CD4-positive, alpha-beta T cell treated with Interleukin-10 for 1 hour (primary cell): ENCODE data around the gene TBKBP1.

Experiments
- DNase-seq: peaks from one replicate; pipeline ENCODE4 v3.0.0-alpha.2; 2020

The TBKBP1 gene

DNA sequence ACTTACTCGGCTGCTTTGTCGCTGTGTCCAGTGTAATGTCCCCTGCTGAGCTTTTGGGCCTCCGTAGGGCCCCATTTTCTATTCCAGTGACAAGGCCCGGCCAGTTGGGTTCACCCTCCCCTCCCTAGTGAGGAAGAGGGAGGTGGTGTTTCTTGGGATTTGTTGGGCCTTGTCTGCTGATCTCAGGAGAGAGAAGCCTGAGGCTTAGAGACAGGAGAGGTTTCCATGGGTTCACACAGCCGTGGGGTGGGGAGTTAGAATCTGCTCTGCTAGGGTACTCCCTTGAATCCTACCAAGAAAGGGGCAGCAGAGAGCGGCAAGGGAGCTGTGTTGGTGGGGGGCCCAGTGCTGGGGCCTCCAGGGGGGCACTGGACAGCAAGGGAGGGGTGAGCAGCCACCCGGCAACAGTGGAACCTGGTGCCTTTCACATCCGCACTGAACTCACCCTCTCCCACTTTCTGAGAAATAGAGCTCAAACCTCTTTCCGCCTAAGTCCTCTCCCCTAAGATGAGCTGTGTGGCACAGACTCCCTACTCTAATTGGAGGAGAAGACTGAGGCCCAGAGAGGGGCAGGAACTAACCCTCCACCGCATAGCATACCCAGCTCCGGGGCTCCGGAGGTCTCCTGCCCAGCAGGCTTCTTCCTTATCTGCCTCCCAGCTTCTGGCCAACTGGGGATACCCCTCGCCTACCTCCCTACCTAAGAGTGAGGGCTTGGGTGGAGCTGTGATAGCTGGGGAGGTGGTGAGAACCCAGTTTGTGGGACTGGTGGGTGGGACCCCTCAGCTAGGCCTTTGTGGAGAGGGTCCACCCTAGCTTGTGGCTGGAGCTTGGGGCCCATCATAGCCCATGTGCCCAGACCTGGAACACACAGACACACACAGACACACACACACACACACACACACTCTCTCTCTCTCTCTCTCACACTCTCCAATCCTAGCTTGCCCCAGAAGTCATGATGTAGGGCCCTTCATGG is 6.8 kb downstream of the TBKBP1 start:
- DNase-seq: peak; percentile 43

- no peak for DNase-seq
Observed at GRCh38 chr17:47701608-47702007, 7.6 kb downstream of the TBKBP1 start.

DNA sequence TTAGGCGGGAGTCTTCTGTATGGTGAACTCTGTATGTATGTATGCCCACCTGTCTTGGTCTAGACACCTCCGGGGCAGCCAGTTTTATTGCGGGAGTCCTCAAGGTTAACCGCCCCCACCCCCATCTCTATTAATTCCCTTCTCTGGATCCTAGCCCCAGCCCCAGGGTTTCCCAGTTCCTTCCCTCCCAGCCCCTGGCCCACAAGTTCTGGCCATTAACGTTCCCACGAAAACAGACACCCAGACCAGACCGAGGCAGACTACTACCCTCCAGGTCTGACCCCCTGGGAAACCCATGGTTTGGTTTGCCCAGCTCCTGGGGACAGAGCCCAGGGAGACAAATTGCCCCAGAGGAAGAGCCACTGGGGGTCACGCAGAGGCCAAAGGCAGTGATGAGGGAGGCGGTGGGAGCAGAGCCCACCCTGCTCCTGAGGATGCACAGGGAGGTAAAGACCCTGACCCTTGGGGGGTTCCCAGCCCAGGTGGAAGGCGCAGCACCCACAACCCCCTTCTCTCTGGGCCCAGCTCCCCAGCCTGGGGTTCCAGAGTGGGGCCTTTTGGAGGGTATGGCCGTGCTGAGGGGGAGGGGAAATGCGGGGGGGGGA is 8.5 kb downstream of the TBKBP1 start:
- no peak for DNase-seq

- DNase-seq: peak; percentile 59
Observed at GRCh38 chr17:47703191-47703591, 9.2 kb downstream of the TBKBP1 start.

DNA sequence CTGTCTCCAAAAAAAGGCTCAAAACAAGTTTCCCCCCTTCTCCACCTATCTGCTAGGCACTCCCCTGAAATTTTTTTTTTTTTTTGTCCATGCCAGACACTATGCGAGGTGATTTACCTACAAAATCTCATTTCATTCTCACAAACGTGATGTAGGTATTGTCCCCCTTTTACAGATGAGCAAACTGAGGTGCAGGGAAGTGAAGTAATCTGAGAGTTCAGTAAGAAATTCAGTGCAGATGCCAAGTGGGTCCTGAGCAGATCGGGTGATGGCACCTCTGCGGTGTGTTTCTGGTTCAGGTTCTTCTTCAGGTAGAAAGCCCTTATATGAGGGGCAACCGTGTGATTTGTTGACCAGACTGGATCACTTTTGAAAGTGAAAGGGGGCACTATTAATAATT is 9.7 kb downstream of the TBKBP1 start:
- no peak for DNase-seq

DNA sequence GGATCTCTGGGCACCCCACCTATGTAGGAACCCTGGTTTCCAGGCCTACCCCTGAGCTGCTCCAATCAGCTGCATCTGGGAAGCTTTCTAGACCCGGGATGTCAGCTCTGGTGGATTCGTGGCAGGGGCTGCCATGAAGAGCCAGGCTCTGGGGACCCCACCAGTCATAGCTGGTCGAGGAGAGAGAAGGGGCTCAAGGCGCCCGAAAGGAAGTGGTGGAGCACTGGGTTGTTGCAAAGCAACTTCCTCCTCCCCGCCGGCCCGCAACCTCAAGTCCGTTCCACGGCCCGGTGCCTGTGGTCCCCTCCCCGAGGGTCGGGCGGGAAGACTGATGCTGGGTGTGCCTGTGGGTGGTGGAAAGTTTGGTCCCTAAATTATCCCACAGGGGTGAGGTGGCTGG is 10.2 kb downstream of the TBKBP1 start:
- no peak for DNase-seq

- no peak for DNase-seq
Observed at GRCh38 chr17:47704736-47705135, 10.8 kb downstream of the TBKBP1 start.

GRCh38 chr17:47705536-47706530 is 11.9 kb downstream of the TBKBP1 start:
- no peak for DNase-seq

DNA sequence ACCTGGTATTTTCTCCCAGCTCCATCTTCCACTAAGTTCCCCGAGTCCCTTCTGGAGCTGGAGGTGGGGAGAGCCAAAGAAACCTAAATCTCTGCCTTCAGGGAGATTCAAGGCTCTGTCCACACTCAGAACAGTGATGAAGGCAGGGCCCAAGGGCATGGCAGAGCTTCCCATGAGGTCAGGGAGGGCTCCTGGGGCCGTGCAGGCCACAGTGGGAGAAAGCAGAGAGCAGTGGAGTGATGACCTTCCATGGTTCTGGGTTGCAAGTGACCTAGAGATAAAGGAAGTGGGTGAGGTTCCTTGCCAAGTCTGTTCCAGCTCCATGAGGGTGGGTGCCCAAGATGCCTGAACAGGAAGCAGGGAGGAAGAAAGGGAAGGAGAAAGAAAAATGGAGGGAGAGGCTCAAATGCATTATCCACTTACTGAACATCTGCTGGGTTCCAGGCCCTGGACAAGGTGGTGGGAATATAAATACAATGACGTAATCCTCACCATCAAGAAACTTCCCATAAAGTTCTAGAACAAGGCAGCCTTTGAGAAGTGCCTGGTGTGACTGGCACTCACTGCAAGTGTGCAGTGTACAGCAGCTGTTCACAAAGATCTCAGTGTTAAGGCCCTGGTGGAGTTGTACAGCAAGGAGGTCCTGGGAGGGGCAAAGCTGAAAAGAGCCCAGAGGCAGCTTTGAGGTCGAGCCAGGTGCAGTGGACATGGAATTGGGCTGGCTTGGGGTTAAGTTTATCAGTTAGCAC is 13.3 kb downstream of the TBKBP1 start:
- no peak for DNase-seq

DNA sequence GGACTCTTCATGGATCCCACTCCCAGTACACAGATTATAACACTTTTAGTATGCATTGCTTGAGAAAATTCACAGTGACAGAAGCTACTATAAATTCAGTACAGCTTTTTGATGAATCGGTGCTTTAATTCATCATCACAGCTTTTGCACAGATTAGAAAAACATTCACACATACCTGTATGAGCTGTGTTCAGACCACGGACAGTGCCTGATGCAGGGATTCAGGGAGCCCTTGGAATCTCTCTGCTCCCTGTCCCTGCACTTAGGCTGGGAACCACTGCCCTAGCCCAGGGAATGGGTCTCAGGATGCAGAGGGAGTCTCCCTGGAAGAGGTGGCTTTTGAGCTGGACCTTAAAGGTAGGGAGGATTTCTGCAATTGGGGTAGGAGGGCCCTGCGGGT is 13.9 kb downstream of the TBKBP1 start:
- no peak for DNase-seq

DNA sequence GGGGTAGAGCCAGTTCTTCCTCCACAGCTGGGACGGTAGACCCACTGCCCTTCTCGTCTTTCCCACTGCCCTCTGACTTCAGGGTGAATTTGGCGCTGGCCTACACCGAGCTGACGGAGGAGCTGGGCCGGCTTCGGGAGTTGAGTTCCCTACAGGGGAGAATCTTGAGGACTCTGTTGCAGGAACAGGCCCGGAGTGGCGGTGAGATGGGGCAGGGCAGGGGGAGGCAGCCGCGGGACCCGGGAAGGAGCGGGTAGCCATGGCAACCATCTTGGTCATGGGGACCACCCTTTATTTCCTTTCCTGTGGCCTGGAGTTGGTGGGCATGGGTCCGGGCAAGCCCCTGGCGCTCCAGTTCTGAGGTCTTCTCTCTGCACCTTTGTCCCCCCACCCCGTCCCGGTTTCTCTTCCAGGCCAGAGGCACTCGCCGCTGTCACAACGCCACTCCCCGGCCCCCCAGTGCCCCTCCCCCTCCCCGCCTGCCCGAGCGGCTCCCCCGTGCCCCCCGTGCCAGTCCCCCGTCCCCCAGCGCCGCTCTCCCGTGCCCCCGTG is 14.4 kb downstream of the TBKBP1 start:
- no peak for DNase-seq

DNA sequence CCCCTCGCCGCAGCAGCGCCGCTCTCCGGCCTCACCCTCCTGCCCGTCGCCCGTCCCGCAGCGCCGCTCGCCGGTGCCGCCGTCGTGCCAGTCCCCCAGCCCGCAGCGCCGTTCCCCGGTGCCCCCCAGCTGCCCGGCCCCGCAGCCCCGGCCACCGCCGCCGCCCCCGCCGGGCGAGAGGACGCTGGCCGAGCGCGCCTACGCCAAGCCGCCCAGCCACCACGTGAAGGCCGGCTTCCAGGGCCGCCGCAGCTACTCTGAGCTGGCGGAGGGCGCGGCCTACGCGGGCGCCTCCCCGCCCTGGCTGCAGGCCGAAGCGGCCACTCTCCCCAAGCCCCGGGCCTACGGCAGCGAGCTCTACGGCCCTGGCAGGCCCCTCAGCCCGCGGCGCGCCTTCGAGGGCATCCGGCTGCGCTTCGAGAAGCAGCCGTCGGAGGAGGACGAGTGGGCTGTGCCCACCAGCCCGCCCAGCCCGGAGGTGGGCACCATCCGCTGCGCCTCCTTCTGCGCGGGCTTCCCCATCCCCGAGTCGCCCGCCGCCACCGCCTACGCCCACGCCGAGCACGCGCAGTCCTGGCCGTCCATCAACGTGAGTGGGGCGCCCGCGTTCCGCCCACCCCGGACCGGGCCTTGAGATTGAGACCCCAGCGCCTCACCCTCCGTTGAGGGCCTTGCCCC is 15.0 kb downstream of the TBKBP1 start:
- no peak for DNase-seq

- no peak for DNase-seq
Observed at GRCh38 chr17:47709594-47709993, 15.6 kb downstream of the TBKBP1 start.

- no peak for DNase-seq
Observed at GRCh38 chr17:47711366-47712099, 17.6 kb downstream of the TBKBP1 start.

- DNase-seq: no peak
Observed at GRCh38 chr17:47712330-47713023, 18.5 kb downstream of the TBKBP1 start.

- no peak for DNase-seq
Observed at GRCh38 chr17:47713980-47714700, 20.2 kb downstream of the TBKBP1 start.

DNA sequence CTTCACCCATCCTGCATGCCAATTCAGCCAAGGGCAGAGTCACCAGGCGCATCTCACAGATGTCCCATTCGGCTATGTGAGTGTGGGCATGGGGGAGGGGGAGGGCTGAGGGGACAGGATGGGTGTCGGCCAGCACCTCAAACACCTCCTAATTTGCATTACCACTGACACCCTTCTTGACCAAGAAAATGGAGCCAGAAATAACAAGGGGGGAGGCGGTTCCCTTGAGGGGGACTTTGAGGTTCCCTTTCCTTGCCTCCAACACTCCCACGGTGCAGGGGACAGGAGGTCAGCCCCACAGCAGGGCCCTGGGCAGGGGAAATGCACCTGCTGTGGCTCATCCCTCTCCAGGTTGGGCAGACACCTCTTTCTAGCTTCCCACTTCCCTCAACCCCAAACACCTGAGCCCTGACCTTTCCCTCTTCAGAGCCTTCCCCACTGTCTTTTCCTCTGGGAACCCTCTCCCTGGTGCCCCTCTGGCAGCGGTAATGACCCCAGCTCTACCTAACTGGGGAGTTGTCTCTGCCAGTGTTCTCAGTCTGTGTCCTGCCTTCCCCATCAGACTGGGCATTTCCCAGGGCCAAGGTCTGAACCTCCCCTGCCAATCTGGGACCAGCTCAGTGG is 20.9 kb downstream of the TBKBP1 start:
- DNase-seq: peak; percentile 55

DNA sequence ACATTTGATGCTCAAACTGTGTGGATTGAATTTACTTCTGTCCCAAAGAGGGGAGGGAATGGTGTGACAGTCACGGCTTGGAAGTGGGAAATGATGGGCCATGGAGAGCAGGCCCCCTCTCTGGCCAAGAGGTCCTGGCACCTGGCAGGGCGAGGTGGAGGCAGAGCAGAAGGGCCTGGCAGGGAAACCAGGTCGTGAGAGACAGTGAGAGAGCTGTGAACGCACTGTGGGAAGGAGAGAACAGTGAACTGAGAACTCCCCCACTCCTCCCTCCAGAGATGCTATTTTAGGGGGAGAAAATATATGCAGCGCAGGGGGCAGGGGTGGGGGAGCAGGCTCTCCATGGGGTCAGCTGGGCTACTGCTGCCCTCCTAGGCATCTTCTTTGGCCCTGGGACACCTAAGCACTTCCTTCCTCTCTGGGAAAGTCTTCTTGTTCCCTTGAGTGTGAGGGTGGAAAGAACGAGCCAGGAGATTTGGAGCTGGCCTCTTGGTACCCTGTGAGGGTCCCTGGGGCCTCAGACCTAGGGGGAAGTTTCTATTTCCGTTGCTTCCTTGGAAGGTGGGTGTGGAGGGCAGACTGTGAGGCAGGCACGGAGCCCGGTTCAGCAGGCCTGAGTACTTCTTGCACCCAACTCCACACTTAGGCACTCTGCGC is 21.8 kb downstream of the TBKBP1 start:
- DNase-seq: no peak
